NCI-H226 (cell line): Measurements from ENCODE around the gene EVC2.
"Not testable (repeated sequence)": the region's sequence is repeated elsewhere in the genome, so short reads cannot be mapped to it uniquely, and the experiment has no call there.

Source experiments
- DNase-seq: peaks from one replicate; pipeline ENCODE4 v3.0.0-alpha.2; 2015

EVC2 gene

GRCh38 chr4:5746250-5746649 lies 37.9 kb upstream of the EVC2 start:
- DNase-seq = no peak

- DNase-seq = no peak
Measured at GRCh38 chr4:5742968-5743367, 34.6 kb upstream of the EVC2 start.

GRCh38 chr4:5742388-5742787 lies 34.0 kb upstream of the EVC2 start:
- no peak for DNase-seq

GRCh38 chr4:5738061-5738460 lies 29.7 kb upstream of the EVC2 start:
- DNase-seq = no peak

- DNase-seq = no peak
Measured at GRCh38 chr4:5735463-5735862, 27.1 kb upstream of the EVC2 start.

- DNase-seq = no peak
Measured at GRCh38 chr4:5734853-5735252, 26.5 kb upstream of the EVC2 start.

- DNase-seq = no peak
Measured at GRCh38 chr4:5732158-5732557, 23.8 kb upstream of the EVC2 start.

- no peak for DNase-seq
Measured at GRCh38 chr4:5730993-5731990, 22.9 kb upstream of the EVC2 start.

- no peak for DNase-seq
Measured at GRCh38 chr4:5730436-5730835, 22.1 kb upstream of the EVC2 start.

- DNase-seq = not testable (repeated sequence)
Measured at GRCh38 chr4:5728412-5728811, 20.1 kb upstream of the EVC2 start.

- no peak for DNase-seq
Measured at GRCh38 chr4:5724377-5724776, 16.0 kb upstream of the EVC2 start.

GRCh38 chr4:5722328-5722727 lies 14.0 kb upstream of the EVC2 start:
- DNase-seq = no peak

- DNase-seq = no peak
Measured at GRCh38 chr4:5721923-5722322, 13.6 kb upstream of the EVC2 start.

GRCh38 chr4:5720980-5721379 lies 12.6 kb upstream of the EVC2 start:
- no peak for DNase-seq

GRCh38 chr4:5720157-5720850 lies 11.9 kb upstream of the EVC2 start:
- DNase-seq = no peak

GRCh38 chr4:5719350-5720055 lies 11.1 kb upstream of the EVC2 start:
- DNase-seq = no peak

- DNase-seq = no peak
Measured at GRCh38 chr4:5718411-5718810, 10.1 kb upstream of the EVC2 start.

GRCh38 chr4:5717449-5718158 lies 9.2 kb upstream of the EVC2 start:
- no peak for DNase-seq

GRCh38 chr4:5716391-5716790 lies 8.0 kb upstream of the EVC2 start:
- DNase-seq = no peak

- DNase-seq = no peak
Measured at GRCh38 chr4:5715357-5715756, 7.0 kb upstream of the EVC2 start.

- no peak for DNase-seq
Measured at GRCh38 chr4:5713861-5714260, 5.5 kb upstream of the EVC2 start.

GRCh38 chr4:5712931-5713330 lies 4.6 kb upstream of the EVC2 start:
- no peak for DNase-seq

GRCh38 chr4:5712517-5712916 lies 4.2 kb upstream of the EVC2 start:
- peak; percentile 39 for DNase-seq
